ENCODE results near the gene OCIAD2. TPM values are rescaled to one million over a fixed set of nuclear protein-coding genes. Genes with fewer than 3 reads are reported as not detected.

The OCIAD2 gene
- total and polyA plus RNA-seq, 12 donors: 11.1 to 44.1 (median 26.2) TPM

GRCh38 chr4:48944252-48944651, 37.7 kb upstream of the OCIAD2 start:
- no peak for DNase-seq
- no peaks in the 10 kb centered on the region for H3K9me3 ChIP-seq (replicated peaks in 1 of 3)
- no peaks in the 10 kb centered on the region for H3K4me1 ChIP-seq (replicated peaks in 1 of 2)
- H3K27ac ChIP-seq: no peak overlapping the region
- intact Hi-C loops (cut with DNase I): loop anchor here in 1 of 2 donors (10.0 kb wide), 1 partner anchor 379 kb away; no protein-coding TSS in a partner anchor
- no peak for TF ChIP-seq POLR2A (IDR thresholded peaks at IDR 0.05)
- no peak for TF ChIP-seq CTCF (IDR thresholded peaks at IDR 0.05)
- no peak overlapping the region for H3K4me3 ChIP-seq
- no peaks in the 10 kb centered on the region for H3K27me3 ChIP-seq
- H3K36me3 ChIP-seq (replicated peaks in 1 of 2): no peaks in the 10 kb centered on the region
- 89 to 92% (median 90%) methylated on average over 8 of the region's 8 CpGs for WGBS, 4 donors

- no peaks in the 10 kb centered on the region for H3K9me3 ChIP-seq (replicated peaks in 1 of 3)
- H3K27me3 ChIP-seq: no peaks in the 10 kb centered on the region
- H3K36me3 ChIP-seq (replicated peaks in 1 of 2): no peaks in the 10 kb centered on the region
- no peak for DNase-seq
- 61 to 73% (median 65%) methylated on average over 1 of the region's 1 CpG for WGBS, 4 donors
- intact Hi-C loops (cut with DNase I): loop anchor here in 1 of 2 donors (10.0 kb wide), 1 partner anchor 379 kb away; no protein-coding TSS in a partner anchor
- no peak overlapping the region for H3K4me3 ChIP-seq
- no peaks in the 10 kb centered on the region for H3K4me1 ChIP-seq (replicated peaks in 1 of 2)
- no peak overlapping the region for H3K27ac ChIP-seq
- TF ChIP-seq CTCF (IDR thresholded peaks at IDR 0.05): no peak
- TF ChIP-seq POLR2A (IDR thresholded peaks at IDR 0.05): no peak
These were observed 36.8 kb upstream of the OCIAD2 start for GRCh38 chr4:48943387-48943786.

GRCh38 chr4:48939785-48940184, 33.2 kb upstream of the OCIAD2 start:
- Histone ChIP-seq H3K27ac (peak overlapping the region in 2 of 5 donors; percentile 4 to 34), H3K36me3 (replicated peaks in 1 of 2) (no peaks in the 10 kb centered on the region), H3K4me3 (no peak overlapping the region), H3K9me3 (replicated peaks in 1 of 3) (no peaks in the 10 kb centered on the region), H3K27me3 (no peaks in the 10 kb centered on the region), H3K4me1 (replicated peaks in 1 of 2) (no peaks in the 10 kb centered on the region)
- no peak for TF ChIP-seq CTCF (IDR thresholded peaks at IDR 0.05)
- no peak for TF ChIP-seq POLR2A (IDR thresholded peaks at IDR 0.05)
- DNase-seq: peak; percentile 72 to 82 (median 76)
- intact Hi-C loops (cut with DNase I): loop anchor here in 1 of 2 donors (10.0 kb wide), 1 partner anchor 375 kb away; no protein-coding TSS in a partner anchor

- H3K27ac ChIP-seq: no peak overlapping the region
- no peaks in the 10 kb centered on the region for H3K4me1 ChIP-seq (replicated peaks in 1 of 2)
- no peaks in the 10 kb centered on the region for H3K36me3 ChIP-seq (replicated peaks in 1 of 2)
- 74 to 82% (median 80%) methylated on average over 3 of the region's 3 CpGs for WGBS, 4 donors
- intact Hi-C loops (cut with DNase I): no loop called here
- H3K27me3 ChIP-seq: no peaks in the 10 kb centered on the region
- no peak for TF ChIP-seq CTCF (IDR thresholded peaks at IDR 0.05)
- no peak for TF ChIP-seq POLR2A (IDR thresholded peaks at IDR 0.05)
- no peak for DNase-seq
- no peaks in the 10 kb centered on the region for H3K9me3 ChIP-seq (replicated peaks in 1 of 3)
- H3K4me3 ChIP-seq: no peak overlapping the region
These were observed 32.3 kb upstream of the OCIAD2 start for GRCh38 chr4:48938831-48939230.

All from adrenal gland (tissue), 12 donors.